ENCODE results near the gene GRSF1.
"Not testable (repeated sequence)": the region's sequence is repeated elsewhere in the genome, so short reads cannot be mapped to it uniquely, and the experiment has no call there.

GRSF1 gene

GRCh38 chr4:70793626-70794025 is 46.1 kb downstream of the GRSF1 start:
- Histone ChIP-seq H3K27me3 (ENCODE audit: insufficient read depth, low read length) (no peaks in the 10 kb centered on the region), H3K4me3 (ENCODE audit: low read length) (no peak overlapping the region), H3K9me3 (ENCODE audit: insufficient read depth, low read depth, low read length) (no peaks in the 10 kb centered on the region), H3K36me3 (ENCODE audit: insufficient read depth, low read length) (peaks cover 42% of the 10 kb centered on the region), H3K9ac (ENCODE audit: low read depth, low read length) (no peak overlapping the region), H3K4me1 (ENCODE audit: insufficient read depth, low read length) (no peaks in the 10 kb centered on the region), H3K27ac (ENCODE audit: low read depth, low read length) (no peak overlapping the region)
- 97% methylated on average over 6 of the region's 6 CpGs for WGBS

- H3K36me3 ChIP-seq (ENCODE audit: insufficient read depth, low read length): peaks cover 55% of the 10 kb centered on the region
- no peaks in the 10 kb centered on the region for H3K27me3 ChIP-seq (ENCODE audit: insufficient read depth, low read length)
- no peak overlapping the region for H3K27ac ChIP-seq (ENCODE audit: low read depth, low read length)
- H3K4me3 ChIP-seq (ENCODE audit: low read length): no peak overlapping the region
- no peaks in the 10 kb centered on the region for H3K4me1 ChIP-seq (ENCODE audit: insufficient read depth, low read length)
- no peaks in the 10 kb centered on the region for H3K9me3 ChIP-seq (ENCODE audit: insufficient read depth, low read depth, low read length)
- H3K9ac ChIP-seq (ENCODE audit: low read depth, low read length): no peak overlapping the region
- WGBS: 100% methylated on average over 1 of the region's 1 CpG
Measured at GRCh38 chr4:70788733-70789132, 51.0 kb downstream of the GRSF1 start.

GRCh38 chr4:70787496-70787895 is 52.2 kb downstream of the GRSF1 start:
- no peak overlapping the region for H3K4me3 ChIP-seq (ENCODE audit: low read length)
- no peaks in the 10 kb centered on the region for H3K4me1 ChIP-seq (ENCODE audit: insufficient read depth, low read length)
- no peak overlapping the region for H3K27ac ChIP-seq (ENCODE audit: low read depth, low read length)
- H3K9ac ChIP-seq (ENCODE audit: low read depth, low read length): no peak overlapping the region
- peaks cover 59% of the 10 kb centered on the region for H3K36me3 ChIP-seq (ENCODE audit: insufficient read depth, low read length)
- H3K9me3 ChIP-seq (ENCODE audit: insufficient read depth, low read depth, low read length): no peaks in the 10 kb centered on the region
- H3K27me3 ChIP-seq (ENCODE audit: insufficient read depth, low read length): no peaks in the 10 kb centered on the region
- 92% methylated on average over 3 of the region's 5 CpGs for WGBS

GRCh38 chr4:70783096-70783495 is 56.6 kb downstream of the GRSF1 start:
- Histone ChIP-seq H3K9me3 (ENCODE audit: insufficient read depth, low read depth, low read length) (no peaks in the 10 kb centered on the region), H3K27ac (ENCODE audit: low read depth, low read length) (no peak overlapping the region), H3K4me1 (ENCODE audit: insufficient read depth, low read length) (no peaks in the 10 kb centered on the region), H3K9ac (ENCODE audit: low read depth, low read length) (no peak overlapping the region), H3K27me3 (ENCODE audit: insufficient read depth, low read length) (no peaks in the 10 kb centered on the region), H3K36me3 (ENCODE audit: insufficient read depth, low read length) (peaks cover 65% of the 10 kb centered on the region), H3K4me3 (ENCODE audit: low read length) (no peak overlapping the region)
- WGBS: 97% methylated on average over 4 of the region's 4 CpGs

GRCh38 chr4:70778888-70779422 is 60.7 kb downstream of the GRSF1 start:
- H3K9me3 ChIP-seq (ENCODE audit: insufficient read depth, low read depth, low read length): no peaks in the 10 kb centered on the region
- H3K4me3 ChIP-seq (ENCODE audit: low read length): no peak overlapping the region
- H3K36me3 ChIP-seq (ENCODE audit: insufficient read depth, low read length): peaks cover 45% of the 10 kb centered on the region
- WGBS: 97% methylated on average over 2 of the region's 5 CpGs
- no peak overlapping the region for H3K27ac ChIP-seq (ENCODE audit: low read depth, low read length)
- no peak overlapping the region for H3K9ac ChIP-seq (ENCODE audit: low read depth, low read length)
- no peaks in the 10 kb centered on the region for H3K4me1 ChIP-seq (ENCODE audit: insufficient read depth, low read length)
- H3K27me3 ChIP-seq (ENCODE audit: insufficient read depth, low read length): no peaks in the 10 kb centered on the region

GRCh38 chr4:70772929-70773555 is 66.6 kb downstream of the GRSF1 start:
- Histone ChIP-seq H3K27ac (ENCODE audit: low read depth, low read length) (no peak overlapping the region), H3K4me3 (ENCODE audit: low read length) (no peak overlapping the region), H3K36me3 (ENCODE audit: insufficient read depth, low read length) (peaks cover 46% of the 10 kb centered on the region), H3K4me1 (ENCODE audit: insufficient read depth, low read length) (no peaks in the 10 kb centered on the region), H3K9ac (ENCODE audit: low read depth, low read length) (no peak overlapping the region), H3K27me3 (ENCODE audit: insufficient read depth, low read length) (no peaks in the 10 kb centered on the region), H3K9me3 (ENCODE audit: insufficient read depth, low read depth, low read length) (no peaks in the 10 kb centered on the region)
- 98% methylated on average over 5 of the region's 6 CpGs for WGBS

- WGBS: 100% methylated on average over 1 of the region's 1 CpG
- H3K4me3 ChIP-seq (ENCODE audit: low read length); H3K27ac ChIP-seq (ENCODE audit: low read depth, low read length); H3K9ac ChIP-seq (ENCODE audit: low read depth, low read length); H3K9me3 ChIP-seq (ENCODE audit: insufficient read depth, low read depth, low read length); H3K27me3 ChIP-seq (ENCODE audit: insufficient read depth, low read length); H3K4me1 ChIP-seq (ENCODE audit: insufficient read depth, low read length): not testable (repeated sequence)
- peaks cover 56% of the 10 kb centered on the region for H3K36me3 ChIP-seq (ENCODE audit: insufficient read depth, low read length)
Measured at GRCh38 chr4:70769396-70769795, 70.3 kb downstream of the GRSF1 start.

- no peaks in the 10 kb centered on the region for H3K4me1 ChIP-seq (ENCODE audit: insufficient read depth, low read length)
- no peak overlapping the region for H3K9ac ChIP-seq (ENCODE audit: low read depth, low read length)
- H3K9me3 ChIP-seq (ENCODE audit: insufficient read depth, low read depth, low read length): no peaks in the 10 kb centered on the region
- no peak overlapping the region for H3K4me3 ChIP-seq (ENCODE audit: low read length)
- 94% methylated on average over 3 of the region's 3 CpGs for WGBS
- H3K27me3 ChIP-seq (ENCODE audit: insufficient read depth, low read length): no peaks in the 10 kb centered on the region
- no peak overlapping the region for H3K27ac ChIP-seq (ENCODE audit: low read depth, low read length)
- H3K36me3 ChIP-seq (ENCODE audit: insufficient read depth, low read length): peaks cover 50% of the 10 kb centered on the region
Measured at GRCh38 chr4:70768301-70768948, 71.3 kb downstream of the GRSF1 start.
